T follicular helper cell (primary cell): Measurements from ENCODE around the gene OR2G2.

Experiments
- DNase-seq: peaks from one replicate; pipeline ENCODE4 v3.0.0-alpha.2; 2020; ENCODE audit warnings: low read depth
- total RNA-seq, 2 experiments: gene quantifications; one replicate each; lab custom pipeline; 2026; lab: John Stamatoyannopoulos, UW

Gene OR2G2, protein sequence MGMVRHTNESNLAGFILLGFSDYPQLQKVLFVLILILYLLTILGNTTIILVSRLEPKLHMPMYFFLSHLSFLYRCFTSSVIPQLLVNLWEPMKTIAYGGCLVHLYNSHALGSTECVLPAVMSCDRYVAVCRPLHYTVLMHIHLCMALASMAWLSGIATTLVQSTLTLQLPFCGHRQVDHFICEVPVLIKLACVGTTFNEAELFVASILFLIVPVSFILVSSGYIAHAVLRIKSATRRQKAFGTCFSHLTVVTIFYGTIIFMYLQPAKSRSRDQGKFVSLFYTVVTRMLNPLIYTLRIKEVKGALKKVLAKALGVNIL
- 0 reads per million in 2 experiments for total RNA-seq

DNA sequence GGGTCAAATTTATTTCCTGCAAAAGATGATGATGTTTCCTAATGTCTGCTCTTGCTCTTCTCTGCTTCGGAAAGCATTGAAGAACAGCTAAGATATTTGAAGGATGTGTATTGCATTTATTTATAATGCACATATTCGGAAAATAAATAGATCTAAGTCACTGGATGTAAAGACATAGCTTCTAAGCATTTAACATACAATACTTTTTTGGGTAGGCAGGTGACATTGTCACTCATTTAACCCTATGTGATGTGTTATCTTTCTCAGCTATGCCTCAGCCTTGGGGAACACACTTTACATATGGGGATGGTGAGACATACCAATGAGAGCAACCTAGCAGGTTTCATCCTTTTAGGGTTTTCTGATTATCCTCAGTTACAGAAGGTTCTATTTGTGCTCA, at the start of gene OR2G2:
Gene OR2G2 (plus strand): TSS at position 301 of the 400 bp plus-strand sequence. CDS start 0 bp downstream, at position 301.
- no peak for DNase-seq

DNA sequence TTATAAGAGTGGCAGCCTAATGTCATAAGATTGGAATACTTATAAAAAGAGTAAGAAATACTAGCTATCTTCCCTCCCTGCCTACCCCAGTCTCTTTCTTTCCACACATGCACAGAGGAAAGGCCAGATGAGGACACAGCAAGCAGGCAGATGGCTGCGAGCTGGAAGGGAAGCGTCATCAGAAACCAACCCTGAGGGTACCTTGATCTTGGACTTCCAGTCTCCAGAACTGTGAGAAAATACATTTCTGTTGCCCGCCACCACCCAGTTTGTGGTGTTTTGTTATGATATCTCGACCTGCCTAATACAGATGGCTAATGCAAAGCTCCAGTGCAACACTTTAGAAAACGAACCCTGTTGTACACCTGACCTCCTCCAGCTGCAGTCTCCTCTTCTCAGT, 49.6 kb upstream of the OR2G2 start:
- no peak for DNase-seq

DNA sequence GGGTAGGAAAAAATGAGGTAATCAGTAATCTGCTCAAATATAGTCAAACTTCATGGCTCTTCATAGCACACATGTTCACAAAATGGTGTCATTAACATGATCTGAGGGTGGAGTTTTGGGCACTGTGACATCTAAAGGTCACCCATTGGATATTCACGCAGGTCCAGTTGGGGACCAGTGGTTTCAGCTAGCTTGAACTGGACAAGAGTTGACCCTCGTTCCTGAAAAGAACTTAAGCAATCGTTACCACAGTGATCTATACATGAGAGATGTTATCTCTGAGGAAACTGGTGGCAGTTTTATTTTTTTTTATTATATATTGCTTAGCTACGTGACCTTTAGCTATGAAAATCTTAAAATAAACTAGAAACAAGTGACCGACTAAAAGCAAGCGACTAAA, 48.9 kb upstream of the OR2G2 start:
- DNase-seq, result no peak

DNA sequence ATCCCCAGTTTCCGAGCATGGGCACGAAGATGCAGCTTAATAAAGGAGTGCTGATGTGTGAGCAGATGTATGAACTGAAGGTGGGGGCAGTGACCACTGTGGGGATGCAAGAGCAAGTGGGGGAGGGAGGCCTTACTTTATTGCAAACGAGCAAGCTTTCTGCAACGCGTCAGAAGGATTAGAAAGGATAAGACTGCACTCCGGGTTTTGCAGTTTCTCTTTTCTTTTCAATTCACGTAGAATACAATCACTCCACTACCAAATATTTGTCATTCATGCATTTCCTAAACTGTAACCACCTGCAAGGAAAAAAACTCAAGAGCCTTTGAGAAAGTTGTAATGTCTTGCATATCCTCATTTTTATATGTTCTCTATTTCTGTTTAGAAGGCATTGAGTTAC, 47.6 kb upstream of the OR2G2 start:
- no peak for DNase-seq

DNA sequence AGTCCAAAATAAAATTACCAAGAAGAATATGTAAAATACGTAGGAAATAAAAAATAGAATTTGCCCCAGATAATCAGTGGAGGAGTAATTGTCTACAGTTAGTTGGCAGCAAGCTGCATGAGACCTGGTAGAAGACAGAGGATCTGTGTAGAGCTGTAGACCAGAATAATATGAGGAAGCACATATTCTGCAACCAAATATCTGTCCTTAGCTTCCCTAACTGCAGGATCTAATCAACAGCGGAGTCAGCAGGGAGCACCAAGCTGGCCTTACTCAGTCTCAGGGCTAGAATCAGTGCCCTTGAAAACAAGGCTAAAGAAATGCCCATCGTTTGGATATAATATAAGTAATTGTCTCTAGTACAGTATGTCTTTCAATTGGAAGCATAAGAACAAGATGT, 45.3 kb upstream of the OR2G2 start:
- DNase-seq, result no peak

DNA sequence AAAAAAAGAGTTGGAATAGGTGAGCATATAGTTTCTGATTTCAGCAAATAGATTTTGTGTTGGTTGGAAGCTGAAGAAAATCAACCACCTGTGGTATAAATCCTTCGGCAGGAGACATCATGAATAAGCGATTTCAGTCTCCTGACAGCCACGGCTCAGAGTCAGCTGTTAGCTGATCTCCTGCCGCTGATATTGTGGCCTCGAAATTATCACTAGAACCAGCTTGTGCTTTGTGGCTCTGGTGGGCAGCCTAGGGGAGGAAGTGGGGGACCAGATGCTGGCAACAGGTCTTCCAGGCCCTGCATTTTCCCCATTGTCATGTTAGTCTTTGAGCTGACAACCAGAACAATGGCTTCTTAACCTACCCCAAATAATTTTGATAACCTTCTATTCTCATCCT, 40.1 kb upstream of the OR2G2 start:
- DNase-seq, result no peak

DNA sequence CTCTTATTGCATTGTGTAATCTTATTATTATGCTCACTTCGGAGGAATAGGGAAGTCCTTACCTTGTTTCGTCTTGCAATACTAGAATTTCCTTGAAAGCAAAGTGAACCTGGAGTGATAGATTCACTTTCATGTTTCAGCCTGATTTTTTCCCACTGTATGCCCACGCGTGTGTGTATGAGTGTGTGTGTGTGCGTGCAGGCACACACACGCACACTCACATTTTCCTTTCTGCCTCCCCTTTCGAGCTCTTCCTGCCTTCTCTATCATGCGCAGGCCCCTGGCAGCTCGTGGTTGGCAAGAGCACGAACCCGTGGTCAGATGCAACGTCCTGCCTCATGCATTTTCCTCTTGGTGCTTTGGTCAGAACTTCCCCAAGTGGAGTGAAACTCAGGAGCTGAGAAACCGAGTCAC, 39.4 kb upstream of the OR2G2 start, which contains the start of gene GCSAML:
Gene GCSAML (plus strand): TSS at position 366 of the 414 bp plus-strand sequence. CDS start 58 bp downstream, outside the sequence.
- DNase-seq, result no peak

DNA sequence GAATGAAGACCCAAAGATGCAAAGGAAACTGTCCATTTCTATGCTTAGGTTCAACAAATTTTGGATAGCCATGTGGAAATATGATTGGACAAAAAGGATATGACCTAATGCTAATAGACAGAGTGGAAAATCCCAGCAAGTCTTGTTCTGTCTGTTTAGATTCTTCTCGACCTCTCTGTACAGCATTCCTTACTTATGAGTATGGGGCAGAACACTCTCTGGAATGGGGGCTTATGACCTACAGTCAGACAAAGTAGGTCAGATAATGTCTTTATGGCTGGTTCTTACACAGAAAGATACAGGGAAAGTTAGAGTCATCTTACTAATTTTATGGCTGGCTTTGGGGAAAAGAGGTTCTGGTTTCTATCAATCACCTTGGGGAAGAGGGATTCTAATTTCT, 36.4 kb upstream of the OR2G2 start:
- DNase-seq, result no peak

DNA sequence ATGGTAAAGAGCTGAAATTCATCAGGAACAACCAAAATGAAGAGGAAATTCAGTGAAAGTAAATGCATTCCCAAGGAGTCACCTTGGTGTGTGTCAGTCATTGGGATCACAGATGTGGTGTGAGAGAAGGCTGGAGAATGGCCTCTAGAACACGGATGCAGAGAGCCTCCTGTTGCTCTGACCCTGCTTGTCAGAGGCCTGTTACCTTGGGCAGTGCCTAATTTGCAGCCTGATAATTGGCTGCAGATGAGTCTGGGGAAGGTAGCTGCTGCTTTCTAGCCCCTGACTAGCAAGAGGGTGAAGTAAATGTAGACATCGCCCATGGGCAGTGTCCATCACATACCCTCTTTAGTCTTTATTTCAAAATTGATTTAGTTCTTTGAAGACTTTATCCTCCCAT, 35.9 kb upstream of the OR2G2 start:
- DNase-seq, result no peak

DNA sequence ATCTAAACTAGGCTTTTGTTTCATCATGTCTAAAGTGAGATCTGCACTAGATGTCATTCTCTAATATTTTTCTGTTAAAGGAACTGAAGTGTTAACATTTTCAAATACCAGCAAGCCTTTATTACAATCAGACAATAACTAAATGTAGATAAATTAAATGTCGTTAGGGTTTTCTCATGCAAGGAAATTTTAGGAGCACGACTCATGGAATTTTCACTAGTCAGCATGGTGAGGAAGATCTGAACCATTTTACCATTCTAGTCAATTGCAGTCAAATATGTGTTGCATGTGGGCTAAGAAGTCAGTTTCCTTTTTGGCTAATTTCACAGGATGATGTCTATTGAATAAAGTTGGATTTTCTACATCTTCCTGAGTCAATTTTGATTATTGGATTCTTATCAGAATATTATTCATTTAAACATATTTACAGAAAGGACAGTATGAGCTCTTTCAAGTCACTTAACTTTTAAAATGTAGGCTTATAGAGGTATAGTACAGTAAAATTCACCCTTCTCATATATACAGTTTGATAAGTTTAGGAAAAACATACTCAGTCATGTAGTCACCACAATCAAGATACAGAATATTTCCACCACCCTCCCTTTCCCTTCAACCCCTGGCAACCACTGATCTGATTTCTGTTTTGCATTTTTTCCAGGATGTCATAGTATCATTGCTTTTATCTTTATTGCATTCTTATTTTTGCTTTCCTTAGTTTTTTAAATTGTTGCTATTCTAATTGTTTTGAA, 30.1 kb upstream of the OR2G2 start:
- no peak for DNase-seq

DNA sequence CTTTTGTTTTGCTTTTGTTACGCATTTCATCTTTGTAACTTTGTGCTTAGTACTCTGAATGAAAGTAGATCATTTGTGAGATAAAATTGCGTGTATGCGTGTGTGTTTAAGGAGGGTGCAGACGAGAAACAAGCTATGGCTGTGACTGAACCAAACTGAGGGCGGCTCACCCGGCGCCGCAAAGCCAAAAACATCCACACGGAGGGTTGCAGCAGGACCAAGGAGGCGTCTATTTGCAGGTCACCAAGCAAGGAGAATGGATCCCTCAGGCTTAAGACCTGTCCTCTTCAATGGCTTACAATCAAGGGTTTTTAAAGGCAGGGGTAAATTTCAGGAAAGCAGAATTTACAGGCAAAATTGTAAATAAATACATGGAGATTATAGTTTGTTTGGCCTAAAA, 26.4 kb upstream of the OR2G2 start:
- DNase-seq, result no peak

DNA sequence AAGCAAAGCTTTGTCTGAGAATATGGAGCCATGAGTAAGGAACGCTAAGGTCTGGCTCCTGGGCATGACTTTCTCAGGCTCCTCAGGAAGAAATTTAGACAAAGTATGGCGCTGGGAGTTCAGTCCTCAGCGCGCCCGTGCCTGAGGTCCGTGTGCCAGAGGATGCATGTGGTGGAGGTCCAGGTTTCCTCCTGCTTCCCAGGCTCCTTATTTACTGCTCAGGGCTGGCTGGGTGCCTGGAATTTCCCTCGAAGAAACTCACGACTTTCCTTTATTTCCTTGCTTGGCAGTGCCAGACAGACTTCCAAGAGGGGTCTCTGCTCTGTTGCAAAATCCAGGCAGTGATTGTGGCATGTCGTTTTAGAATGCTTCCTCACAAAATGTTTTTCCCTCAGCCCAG, 26.0 kb upstream of the OR2G2 start:
- DNase-seq, result no peak

DNA sequence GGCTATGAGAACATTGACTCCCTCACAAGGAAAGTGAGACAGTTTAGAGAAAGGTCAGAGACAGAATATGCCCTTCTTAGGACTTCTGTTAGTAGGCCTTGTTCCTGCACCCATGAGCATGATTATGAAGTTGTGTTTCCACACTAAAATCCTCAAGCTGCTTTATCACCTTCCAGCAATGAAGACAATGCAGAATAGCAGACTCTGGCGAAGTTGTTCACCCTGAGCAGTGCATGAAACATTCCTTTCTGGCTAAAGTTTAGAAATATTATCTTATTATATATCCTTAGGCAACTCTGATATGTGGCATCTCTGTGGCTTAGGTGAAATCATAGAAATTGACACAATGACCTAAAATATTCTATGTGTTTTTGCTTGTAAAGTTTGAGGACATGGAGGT, 13.9 kb upstream of the OR2G2 start:
- DNase-seq, result no peak

DNA sequence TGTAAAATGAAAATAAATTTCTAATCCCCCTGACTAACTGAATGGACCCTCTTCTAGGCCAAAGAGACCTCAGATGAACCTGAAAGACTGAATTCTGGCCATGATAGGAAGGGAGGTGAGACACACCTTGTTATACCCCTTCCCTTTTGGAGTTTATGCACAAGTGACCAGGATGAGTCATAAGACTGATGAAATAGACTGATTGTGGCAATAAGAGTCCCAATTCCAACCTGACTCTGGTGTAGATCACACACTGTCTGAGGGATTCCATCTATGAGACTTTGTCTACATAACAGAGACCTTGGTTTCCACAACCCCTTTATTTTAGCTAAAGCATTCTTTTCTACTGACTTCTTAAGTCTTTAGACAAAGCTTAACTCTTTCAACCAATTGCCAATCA, 13.5 kb upstream of the OR2G2 start:
- no peak for DNase-seq

DNA sequence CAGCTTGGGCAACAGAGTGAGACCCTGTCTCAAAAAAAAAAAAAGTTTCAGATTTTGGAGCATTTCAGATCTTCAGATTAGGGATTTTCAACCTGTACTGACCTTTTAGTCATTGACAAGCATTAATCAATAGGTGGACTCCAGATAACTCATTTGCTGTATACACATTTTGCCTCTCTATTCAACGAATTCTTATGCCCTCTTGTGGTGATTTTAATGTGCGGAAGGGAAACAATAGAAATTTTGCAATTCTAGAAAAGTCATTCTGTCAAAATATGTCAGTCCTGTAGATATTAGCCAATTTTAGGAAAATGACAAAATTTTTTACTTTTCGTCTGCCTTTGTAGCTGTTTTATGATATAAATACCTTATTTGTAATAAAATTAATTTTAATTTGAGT, 11.6 kb upstream of the OR2G2 start:
- no peak for DNase-seq

DNA sequence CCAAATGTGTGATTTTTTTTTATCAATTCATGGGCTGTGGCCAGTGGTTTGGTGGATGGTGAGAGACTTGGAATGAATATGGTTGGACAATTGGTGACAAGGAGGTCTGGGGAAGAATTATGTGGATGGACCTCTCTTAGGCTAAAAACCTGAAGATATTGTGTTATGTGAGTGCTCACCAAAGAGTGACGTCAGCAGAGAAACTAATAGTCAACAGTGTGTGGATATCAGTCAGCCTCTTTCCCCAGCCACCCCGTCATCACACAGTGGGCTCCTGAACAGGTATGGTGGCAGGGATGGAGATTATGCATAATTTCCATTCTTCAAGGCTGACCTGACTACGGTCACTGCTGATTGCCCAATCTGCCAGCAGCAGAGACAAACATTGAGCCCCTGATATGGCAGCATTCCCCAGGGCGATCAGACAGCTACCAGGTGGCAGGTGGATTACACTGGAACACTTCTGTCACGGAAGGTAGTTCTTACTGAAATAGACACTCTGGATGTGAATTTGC, 9.2 kb upstream of the OR2G2 start:
- no peak for DNase-seq

DNA sequence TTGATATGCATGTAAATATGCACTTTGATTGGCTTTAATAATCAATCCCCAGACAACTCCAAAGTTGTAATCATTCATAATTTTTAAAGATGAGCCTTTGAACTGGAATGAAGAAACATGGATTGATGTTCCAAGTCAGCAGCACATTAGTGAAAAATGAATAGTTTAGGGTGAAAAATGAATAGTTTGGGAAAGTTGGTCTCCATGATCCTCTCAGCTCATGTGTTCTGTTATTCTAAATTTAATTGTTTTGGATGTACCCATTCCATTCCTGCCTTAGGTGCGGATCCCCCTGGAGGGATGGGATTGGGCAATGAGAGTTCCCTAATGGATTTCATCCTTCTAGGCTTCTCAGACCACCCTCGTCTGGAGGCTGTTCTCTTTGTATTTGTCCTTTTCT, 17.1 kb downstream of the OR2G2 start, which contains the start of gene OR2G3:
Gene OR2G3 (plus strand): TSS at position 301 of the 400 bp plus-strand sequence. CDS start 0 bp downstream, at position 301.
- no peak for DNase-seq

DNA sequence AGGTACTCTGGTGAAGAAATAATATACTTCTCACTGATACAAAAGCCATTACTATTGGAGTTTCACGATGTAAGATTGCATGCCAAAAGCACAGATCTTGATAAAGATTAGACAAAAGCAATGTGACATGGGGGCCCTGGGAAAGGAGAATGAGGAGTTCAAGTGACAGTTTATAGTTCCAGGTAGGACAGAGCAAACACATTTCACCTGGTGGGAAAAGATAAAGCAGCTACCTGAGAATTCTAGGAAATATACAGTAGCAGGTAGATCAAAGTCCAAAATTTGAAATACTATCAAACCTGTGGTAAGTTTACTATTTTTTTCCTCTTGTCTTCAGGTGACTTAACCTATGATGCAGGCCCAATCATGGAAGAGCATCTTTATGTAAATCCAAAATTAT, 25.2 kb downstream of the OR2G2 start:
- no peak for DNase-seq

DNA sequence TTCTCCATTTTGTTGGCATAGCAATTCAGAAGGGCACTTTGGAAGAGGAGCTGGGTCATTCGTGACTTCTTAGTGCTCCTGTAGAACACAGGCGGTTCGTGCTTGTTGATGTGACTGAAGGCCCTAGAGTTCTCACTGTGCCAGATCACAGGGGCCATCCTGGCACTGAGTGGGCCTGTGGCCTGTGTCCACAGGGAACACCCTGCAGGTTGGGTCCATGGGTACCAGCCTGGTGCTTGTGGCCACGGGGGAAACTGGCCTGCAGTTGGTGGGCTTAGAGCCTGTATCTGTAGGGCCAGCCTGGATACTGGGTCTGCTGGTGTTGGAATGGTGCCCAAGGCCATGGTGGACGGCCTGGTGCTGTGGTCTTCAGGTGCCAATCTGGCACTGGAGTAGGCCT, 26.5 kb downstream of the OR2G2 start:
- DNase-seq, result no peak

DNA sequence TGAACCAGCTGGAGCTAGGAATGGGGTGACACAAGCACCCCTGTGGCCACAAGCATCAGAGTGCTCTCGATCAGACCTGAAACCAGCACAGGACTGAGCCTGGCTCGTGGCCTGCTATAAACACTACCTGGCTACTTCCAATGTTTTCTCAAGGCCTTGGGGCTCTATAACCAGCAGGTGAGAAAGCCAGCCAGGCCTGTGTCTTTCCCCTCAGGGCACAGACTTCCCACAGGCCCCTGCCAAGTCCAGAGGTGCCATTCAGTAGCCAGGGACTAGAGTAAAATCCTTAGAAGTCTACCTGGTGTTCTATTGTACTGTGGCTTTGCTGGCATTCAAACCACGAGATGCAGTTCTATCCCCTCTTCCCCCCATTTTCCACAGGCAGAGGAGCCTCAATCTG, 39.8 kb downstream of the OR2G2 start:
- DNase-seq, result no peak

DNA sequence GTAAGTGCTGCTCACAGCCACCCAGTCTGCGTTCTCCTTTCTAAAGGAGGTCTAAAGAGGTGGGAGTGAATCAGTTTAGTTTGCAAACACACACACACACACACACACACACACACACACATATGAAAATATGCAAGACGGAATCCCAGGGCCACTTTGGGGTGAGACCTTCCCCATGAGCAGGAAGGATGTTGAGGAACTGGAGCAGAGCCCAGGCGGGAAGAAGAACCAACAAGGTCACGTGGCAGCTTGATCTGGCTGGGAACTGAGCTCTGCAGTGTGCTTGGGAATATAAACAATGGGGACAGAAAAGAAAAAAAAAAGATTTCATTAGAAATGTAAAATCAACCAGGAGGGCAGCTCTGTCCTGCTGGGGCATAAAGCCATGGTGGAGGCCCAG, 49.9 kb downstream of the OR2G2 start:
- no peak for DNase-seq

DNA sequence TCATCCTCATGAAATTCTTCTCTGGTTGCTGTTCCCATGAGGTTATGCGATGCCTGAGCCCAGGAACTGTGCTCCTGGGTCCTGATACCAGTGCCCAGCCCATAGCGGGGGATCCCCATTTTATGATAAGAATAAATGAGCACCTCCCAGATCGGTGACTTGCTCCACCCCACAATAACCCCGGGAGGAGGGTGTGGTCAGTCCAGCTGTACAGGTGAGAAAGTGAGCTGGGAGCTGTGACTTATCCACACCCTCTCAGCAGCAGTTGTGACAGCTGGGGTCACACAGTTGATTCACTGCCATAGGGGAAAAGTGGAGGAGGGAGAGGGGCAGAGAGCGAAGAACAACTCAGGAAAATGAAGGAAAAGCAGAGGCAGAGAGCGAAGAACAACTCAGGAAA, 50.6 kb downstream of the OR2G2 start:
- no peak for DNase-seq
